SH-SY5Y (cell line): ENCODE results near the gene CD81.

Experiments
- GATA2 ChIP-seq: IDR thresholded peaks from 2 replicates; pipeline ENCODE4 v1.6.1; 2011; ENCODE audit warnings: mild to moderate bottlenecking, low read depth, low read length
- GATA3 ChIP-seq: IDR thresholded peaks from 2 replicates; pipeline ENCODE4 v1.6.1; 2011; ENCODE audit warnings: low read depth, mild to moderate bottlenecking, low read length, moderate library complexity

DNA sequence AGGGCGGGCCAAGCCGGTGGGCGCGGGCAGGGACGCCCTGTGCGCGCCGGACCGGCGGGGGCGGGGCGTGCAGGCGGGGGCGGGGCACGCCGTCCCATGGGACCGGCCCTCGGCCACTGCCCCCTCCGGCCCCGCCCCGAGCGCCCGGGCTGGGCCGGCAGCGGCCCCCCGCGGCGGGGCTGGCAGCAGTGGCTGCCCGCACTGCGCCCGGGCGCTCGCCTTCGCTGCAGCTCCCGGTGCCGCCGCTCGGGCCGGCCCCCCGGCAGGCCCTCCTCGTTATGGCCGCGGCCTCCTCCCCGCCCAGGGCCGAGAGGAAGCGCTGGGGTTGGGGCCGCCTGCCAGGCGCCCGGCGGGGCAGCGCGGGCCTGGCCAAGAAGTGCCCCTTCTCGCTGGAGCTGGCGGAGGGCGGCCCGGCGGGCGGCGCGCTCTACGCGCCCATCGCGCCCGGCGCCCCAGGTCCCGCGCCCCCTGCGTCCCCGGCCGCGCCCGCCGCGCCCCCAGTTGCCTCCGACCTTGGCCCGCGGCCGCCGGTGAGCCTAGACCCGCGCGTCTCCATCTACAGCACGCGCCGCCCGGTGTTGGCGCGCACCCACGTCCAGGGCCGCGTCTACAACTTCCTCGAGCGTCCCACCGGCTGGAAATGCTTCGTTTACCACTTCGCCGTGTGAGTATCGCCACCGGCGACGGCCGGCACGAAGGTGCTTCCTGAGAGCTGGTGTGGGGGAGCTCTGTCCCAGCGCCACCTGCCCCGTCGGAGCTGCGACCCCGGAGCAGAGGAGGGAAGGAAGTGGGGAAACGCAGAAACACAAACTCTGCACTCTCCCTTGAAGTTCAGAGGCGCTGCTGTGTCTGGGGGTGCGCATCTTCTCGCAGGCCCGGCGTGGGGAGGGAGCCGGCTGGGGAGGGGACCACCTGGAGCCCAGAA lies 68.0 kb downstream of the CD81 start, which contains the start of gene KCNQ1:
- TF ChIP-seq GATA2, result no peak
- no peak for TF ChIP-seq GATA3
